HEK293 (cell line): Measurements from ENCODE around the gene PHF20.

Source experiments
- KLF8 ChIP-seq: fragments of 450-650 bp; formaldehyde crosslinking; IDR thresholded peaks from 2 replicates; pipeline ENCODE4 v1.5.1; 2016; ENCODE audit warnings: missing biosample characterization, missing genetic modification characterization
- ZNF292 ChIP-seq: fragments of 450-650 bp; formaldehyde crosslinking; IDR thresholded peaks from 2 replicates; pipeline ENCODE4 v1.5.1; 2016; ENCODE audit warnings: low read depth, missing biosample characterization, missing genetic modification characterization, borderline replicate concordance

GRCh38 chr20:35791097-35791496, 19.3 kb downstream of the PHF20 start:
- TF ChIP-seq ZNF292 (tag by site-specific recombination) (no peak), KLF8 (tag by site-specific recombination) (no peak)
